GM21786 (cell line): Measurements from ENCODE around the gene VKORC1.

Experiments used
- ATAC-seq: cut with Tn5 transposase; IDR thresholded peaks from one replicate; pipeline ENCODE4 v1.9.1; 2021; ENCODE audit not compliant: unreplicated experiment

Gene VKORC1

DNA sequence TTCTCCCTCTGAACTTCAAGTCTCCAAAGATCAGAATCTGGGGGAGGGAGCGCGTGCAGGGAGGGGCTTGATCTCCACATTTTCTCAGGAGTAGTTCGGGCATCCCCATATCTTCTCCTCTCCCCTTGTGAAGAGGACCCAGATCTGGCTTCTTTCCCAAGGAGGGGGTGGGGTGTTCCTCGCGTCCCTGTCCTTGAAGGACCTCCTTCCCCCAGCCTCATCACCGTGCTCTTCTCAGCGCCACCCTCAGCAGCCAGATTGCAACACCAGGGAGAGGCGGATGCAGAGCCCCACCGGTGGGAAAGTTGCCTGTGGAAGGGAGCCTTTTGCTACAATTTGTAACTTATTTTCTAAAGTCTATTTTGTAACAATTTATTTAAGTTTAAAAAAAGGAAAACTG lies 11.5 kb downstream of the VKORC1 start:
- no peak for ATAC-seq

DNA sequence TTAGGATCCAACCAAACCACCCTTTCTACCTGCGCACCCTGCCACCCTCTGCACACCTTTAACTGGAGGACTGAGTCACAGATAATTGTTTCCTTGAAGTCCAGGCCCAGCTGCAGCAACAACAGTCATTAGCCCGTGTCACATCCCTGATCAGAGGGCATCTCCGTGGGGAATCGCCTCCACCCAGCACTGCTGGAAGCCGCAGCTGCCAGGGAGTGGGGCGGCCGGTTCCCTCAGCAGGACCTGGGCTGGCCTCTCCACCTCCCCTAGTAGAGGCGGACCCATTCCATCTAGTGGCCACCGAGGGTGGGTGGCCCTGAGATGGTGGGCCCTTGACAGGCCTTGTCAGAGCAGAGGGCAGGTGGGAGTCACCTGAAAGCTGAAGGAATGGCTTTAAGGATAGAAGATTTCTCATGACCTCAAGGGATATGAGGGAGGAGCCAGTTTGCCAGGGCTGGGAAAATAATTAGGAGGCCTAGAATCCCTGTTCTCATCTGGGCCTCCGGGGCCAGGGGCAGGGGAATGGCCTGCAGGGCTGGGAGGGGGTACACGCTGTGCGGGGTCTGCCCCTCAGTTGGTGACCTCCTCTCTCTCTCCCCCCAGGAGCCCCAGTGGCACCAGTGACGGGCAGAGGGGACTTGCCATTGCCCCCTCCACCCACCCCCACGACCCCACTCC lies 12.1 kb downstream of the VKORC1 start:
- ATAC-seq, result no peak

DNA sequence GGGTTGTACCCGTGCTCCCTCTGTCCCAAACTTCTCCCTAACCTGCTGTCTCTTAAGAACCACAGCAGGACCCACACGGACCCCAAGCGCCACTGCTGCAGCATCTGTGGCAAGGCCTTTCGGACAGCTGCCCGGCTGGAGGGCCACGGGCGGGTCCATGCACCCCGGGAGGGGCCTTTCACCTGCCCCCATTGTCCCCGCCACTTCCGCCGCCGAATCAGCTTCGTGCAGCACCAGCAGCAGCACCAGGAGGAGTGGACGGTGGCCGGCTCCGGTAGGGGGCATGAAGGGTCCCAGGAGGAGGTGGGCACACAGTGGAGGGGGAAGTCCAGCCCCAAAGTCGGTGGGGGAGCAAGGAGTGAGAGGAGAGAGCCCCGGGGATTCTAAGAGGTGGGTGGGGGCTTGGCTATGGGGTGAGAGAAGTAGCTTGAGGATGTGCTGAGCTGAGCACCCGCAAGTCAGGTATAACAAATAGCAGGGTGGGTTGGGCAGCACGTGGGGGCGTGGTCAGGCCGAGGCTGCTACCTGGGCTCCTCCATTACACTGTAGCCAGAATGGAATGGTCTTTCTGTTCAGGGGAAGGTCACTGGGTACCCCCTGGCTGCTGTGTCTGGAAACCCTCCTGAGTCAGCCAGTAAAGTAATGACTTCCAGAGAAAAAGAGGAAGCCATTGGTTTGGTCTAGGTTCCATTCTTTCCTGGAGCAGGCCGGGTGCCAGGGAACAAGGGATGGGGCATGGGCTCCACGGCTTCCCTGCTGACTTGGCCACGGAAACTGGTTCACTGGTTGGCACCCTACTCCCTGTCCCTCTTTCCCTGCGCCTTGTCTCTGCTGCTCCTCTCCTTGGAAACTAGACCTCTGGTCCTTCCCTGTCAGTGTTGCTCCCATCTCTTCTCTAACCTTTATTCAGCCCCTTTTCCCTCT lies 12.9 kb downstream of the VKORC1 start:
- ATAC-seq, result no peak

DNA sequence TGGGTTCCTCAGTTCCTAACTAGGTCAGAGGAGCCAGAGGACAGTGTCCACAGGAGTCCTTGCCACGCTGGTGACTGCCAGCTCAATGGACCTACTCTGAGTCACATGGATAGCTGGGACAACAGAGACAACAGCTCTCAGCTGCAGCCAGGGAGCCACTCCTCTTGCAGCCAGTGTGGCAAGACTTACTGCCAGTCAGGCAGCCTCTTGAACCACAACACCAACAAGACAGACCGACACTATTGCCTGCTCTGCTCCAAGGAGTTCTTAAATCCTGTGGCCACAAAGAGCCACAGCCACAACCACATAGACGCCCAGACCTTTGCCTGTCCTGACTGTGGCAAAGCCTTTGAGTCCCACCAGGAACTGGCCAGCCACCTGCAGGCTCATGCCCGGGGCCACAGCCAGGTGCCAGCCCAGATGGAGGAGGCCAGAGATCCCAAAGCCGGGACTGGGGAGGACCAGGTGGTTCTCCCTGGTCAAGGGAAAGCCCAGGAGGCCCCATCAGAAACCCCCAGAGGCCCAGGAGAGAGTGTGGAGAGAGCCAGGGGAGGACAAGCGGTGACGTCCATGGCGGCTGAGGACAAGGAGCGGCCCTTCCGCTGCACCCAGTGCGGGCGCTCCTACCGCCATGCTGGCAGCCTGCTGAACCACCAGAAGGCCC lies 13.7 kb downstream of the VKORC1 start:
- ATAC-seq, result no peak

DNA sequence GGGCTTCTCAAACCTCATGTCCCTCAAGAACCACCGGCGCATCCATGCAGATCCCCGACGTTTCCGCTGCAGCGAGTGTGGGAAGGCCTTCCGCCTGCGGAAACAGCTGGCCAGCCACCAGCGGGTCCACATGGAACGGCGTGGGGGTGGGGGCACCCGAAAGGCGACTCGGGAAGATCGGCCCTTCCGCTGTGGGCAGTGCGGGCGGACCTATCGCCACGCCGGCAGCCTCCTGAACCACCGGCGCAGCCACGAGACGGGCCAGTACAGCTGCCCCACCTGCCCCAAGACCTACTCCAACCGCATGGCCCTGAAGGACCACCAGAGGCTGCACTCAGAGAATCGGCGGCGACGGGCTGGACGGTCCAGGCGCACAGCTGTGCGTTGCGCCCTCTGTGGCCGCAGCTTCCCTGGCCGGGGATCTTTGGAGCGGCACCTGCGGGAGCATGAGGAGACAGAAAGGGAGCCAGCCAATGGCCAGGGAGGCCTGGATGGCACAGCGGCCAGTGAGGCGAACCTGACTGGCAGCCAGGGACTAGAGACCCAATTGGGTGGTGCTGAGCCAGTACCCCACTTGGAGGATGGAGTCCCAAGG lies 14.5 kb downstream of the VKORC1 start:
- no peak for ATAC-seq

DNA sequence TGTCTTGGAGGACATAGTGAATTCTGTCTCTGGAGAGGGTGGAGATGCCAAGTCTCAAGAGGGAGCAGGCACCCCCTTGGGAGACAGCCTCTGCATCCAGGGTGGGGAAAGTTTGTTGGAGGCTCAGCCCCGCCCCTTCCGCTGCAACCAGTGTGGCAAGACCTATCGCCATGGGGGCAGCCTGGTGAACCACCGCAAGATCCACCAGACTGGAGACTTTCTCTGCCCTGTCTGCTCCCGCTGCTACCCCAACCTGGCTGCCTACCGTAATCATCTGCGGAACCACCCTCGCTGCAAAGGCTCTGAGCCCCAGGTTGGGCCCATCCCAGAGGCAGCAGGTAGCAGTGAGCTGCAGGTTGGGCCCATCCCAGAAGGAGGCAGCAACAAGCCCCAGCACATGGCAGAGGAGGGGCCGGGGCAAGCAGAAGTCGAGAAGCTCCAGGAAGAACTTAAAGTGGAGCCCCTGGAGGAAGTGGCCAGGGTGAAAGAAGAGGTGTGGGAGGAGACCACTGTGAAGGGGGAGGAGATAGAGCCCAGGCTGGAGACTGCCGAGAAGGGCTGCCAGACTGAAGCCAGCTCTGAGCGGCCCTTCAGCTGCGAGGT lies 15.2 kb downstream of the VKORC1 start:
- ATAC-seq, result no peak

DNA sequence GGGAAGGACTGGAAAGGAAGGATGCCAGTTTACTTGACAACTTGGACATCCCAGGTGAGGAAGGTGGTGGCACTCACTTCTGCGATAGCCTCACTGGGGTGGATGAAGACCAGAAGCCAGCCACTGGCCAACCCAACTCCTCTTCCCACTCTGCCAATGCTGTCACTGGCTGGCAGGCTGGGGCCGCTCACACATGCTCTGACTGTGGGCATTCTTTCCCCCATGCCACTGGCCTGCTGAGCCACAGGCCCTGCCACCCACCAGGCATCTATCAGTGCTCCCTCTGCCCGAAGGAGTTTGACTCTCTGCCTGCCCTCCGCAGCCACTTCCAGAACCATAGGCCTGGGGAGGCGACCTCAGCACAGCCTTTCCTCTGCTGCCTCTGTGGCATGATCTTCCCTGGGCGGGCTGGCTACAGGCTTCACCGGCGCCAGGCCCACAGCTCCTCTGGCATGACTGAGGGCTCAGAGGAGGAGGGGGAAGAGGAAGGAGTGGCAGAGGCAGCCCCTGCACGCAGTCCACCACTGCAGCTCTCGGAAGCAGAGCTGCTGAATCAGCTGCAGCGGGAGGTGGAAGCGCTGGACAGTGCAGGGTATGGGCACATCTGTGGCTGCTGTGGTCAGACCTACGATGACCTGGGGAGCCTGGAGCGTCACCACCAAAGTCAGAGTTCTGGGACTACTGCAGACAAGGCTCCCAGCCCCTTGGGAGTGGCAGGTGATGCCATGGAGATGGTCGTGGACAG lies 15.8 kb downstream of the VKORC1 start:
- no peak for ATAC-seq

DNA sequence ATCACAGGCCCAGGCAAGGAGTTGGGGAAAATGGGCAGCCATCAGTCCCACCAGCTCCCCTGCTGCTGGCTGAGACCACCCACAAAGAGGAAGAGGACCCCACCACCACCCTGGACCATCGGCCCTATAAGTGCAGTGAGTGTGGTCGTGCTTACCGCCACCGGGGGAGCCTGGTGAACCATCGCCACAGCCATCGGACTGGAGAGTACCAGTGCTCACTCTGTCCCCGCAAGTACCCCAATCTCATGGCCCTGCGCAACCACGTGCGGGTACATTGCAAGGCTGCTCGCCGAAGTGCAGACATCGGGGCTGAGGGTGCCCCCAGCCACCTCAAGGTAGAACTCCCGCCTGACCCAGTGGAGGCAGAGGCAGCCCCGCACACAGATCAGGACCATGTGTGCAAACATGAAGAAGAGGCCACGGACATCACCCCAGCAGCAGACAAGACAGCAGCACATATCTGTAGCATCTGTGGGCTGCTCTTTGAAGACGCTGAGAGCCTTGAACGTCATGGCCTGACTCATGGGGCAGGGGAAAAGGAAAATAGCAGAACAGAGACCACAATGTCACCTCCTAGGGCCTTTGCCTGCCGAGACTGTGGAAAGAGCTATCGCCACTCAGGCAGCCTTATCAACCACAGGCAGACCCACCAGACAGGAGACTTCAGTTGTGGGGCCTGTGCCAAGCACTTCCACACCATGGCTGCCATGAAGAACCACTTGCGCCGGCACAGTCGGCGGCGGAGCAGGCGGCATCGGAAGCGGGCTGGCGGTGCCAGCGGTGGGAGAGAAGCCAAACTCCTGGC lies 16.8 kb downstream of the VKORC1 start:
- ATAC-seq, result no peak

DNA sequence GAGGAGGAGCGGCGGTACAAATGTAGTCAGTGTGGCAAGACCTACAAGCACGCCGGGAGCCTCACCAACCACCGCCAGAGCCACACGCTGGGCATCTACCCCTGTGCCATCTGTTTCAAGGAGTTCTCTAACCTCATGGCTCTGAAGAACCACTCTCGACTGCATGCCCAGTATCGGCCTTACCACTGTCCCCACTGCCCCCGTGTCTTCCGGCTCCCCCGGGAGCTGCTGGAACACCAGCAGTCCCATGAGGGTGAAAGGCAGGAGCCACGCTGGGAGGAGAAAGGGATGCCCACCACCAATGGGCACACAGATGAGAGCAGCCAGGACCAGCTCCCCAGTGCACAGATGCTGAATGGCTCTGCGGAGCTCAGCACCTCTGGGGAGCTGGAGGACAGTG lies 17.6 kb downstream of the VKORC1 start:
- no peak for ATAC-seq

DNA sequence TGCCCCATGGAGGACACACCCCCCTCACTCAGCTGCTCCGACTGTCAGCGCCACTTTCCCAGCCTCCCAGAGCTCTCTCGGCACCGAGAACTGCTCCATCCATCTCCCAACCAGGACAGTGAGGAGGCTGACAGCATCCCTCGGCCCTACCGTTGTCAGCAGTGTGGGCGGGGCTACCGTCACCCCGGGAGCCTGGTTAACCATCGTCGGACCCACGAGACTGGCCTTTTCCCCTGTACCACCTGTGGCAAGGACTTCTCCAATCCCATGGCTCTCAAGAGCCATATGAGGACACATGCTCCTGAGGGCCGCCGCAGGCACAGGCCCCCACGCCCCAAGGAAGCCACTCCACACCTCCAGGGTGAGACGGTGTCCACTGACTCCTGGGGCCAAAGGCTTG lies 18.3 kb downstream of the VKORC1 start:
- no peak for ATAC-seq

DNA sequence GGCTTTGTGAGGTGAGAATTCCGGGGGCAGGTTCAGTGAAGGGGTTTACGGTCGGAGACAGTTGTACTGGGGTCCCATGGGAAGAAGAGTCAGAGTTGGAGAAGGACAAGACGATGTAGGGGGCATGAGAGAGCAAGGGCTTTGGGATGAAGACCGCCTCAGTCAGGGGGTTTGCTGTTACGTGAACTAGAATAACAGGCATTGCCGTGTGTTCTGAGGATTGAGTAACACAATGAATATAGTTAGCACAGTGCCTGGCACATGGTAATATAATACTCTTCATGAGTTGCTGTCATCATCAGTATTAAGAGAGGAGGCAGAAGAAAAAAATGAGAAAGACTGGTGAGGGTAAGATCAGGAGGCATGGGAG lies 19.8 kb downstream of the VKORC1 start:
- ATAC-seq, result no peak

DNA sequence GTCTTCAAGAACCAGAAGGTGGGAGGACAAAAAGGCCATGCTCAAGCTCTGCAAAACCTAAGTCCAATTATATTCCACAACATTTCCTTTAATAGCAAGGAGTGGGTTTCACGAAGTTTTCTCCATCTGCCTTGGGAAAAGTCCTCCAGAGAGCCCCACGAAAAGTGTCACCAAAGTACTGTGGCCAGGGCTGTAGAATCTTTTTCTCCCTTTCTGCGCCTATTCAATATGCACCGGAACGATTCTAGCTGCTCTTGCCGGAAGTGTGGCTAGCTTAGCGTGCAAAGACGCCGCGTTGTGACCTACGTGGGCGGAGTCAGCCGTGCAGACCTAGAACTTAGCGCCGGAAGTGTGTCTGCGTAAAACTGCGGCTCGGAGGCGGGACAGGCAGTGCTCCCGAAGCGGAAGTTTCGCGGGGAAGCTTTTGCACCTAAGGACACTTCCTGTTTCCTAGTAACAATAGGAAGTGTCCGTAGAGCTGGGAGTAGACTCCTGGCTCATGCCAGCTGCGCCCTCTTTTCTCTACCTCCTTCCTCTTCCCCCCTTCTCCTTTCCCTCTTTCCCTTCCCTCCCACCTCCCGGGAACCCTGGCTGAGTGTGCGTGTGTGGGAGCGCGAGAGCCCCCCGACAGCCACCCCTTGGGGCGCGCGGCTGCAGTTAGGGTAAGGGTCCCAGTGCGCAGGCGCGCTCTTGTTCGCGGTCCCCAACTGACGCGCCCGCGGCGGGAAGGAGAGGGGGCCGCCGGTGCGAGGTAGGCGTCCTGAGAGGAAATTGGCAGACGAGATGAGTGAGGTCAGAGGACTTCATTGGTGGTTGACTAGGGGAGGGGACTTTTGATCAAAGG lies 20.4 kb downstream of the VKORC1 start, which contains the start of the genes ZNF646 and ZNF668:
TSS of gene ZNF646 (plus strand) at position 453 of the 844 bp plus-strand sequence. CDS start 1,903 bp downstream, outside the sequence.
TSS of gene ZNF668 (minus strand) at position 271 of the 844 bp plus-strand sequence. CDS start 9,781 bp downstream, outside the sequence.
- peak; percentile 76 for ATAC-seq

DNA sequence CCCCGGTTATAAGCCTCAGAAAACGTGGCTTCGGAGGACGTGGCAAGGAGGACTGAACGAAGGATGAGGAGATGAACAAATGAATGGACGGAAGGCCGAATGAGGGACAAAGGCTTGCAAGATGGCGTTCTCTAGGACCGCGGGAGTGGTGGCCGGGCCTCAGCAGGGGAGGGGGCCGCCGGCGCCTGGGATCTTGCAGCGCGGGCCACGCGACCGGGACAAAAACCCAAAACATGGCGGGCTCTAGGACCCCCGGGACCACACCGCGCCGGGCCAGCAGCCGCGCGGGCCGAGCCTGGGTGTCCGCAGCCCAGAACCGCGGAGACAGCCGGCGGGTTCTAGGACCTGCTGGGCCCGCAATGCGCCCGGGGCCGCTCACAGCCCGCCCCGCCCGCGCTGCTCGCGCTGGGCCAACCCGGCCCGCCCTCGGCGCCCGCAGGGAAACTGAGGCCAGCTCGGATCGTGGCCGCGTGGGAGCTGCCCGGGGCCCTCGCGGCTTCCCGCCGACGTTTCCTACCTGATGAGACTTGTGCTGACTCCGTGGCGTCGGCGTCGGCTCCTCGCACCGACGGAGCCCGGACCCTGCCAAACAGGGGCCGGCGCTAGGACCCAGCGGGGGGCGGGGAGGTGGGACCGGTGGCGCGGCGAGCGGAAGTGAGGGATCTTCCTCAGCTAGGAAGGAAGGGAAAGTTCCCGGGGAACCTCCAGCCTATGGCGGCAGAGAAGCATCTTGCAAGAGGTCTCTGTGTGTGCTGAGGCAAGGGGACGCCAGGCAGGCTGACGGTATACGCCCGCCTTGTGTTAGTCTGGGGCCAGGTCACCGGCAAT lies 21.2 kb downstream of the VKORC1 start:
- peak; percentile 48 for ATAC-seq

DNA sequence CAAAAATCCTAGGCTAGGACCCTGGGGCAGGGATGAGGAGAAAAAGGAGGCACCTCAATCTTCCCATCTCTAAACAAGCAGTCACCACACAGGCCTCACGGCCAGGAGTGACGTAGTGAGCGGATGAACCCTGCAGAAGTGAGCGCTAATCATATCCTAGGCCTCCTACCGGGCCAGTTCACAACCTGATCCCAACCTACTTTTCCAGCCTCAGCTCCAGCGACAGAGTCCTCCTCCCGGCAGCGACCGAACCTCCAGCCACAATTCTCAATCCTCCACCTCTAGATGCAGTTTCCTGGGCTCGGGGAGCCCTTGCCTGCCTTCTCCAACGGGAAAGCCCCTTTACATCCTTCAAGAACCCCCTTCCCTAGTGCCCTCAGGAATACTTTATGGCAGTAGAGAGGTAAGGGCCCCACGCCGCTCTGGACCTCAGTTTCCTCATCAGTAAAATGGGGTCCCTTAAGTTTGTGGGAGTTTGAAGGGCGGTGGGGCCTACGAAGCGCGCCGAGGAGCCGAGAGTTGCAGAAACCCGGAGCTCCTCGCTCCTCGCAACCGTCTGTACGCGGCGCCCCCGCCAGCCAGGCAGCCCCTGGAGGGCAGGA lies 22.0 kb downstream of the VKORC1 start:
- no peak for ATAC-seq

DNA sequence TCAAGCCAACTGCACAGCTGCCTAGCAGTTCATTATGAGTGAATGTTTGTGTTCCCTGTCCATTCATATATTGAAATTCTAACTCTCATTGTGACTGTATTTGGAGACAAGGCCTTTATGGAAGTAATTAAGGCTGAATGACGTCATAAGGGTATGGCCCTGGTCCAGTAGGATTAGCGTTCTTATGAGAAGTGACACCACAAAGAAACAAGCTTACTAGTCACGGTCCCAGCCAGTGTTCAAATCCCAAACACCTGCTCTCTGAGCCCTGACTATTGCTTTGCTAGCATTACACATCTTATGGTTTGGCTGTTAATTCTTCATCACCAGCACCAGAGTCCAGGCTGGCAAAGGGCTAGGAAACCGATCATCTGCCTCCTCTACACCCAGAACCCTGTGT lies 22.7 kb downstream of the VKORC1 start:
- ATAC-seq, result no peak

DNA sequence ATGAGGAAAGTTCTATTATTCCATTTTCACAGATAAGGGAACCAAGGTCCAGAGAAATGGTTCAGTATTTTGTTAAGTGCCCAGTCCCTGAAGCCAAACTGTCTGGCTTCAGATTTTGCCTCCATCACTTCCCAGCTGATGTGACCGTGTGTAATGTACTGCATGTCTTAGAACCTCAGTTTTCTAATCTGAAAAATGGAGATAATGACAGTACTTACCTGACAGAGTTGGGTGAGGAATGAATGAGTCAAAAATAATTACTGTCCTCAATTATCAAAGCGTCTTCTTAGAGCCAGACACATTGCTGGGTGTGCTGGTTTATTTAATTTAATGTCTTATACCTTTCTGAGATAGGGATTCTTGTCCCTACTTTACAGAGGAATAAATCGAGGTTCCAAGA lies 27.3 kb downstream of the VKORC1 start:
- no peak for ATAC-seq

DNA sequence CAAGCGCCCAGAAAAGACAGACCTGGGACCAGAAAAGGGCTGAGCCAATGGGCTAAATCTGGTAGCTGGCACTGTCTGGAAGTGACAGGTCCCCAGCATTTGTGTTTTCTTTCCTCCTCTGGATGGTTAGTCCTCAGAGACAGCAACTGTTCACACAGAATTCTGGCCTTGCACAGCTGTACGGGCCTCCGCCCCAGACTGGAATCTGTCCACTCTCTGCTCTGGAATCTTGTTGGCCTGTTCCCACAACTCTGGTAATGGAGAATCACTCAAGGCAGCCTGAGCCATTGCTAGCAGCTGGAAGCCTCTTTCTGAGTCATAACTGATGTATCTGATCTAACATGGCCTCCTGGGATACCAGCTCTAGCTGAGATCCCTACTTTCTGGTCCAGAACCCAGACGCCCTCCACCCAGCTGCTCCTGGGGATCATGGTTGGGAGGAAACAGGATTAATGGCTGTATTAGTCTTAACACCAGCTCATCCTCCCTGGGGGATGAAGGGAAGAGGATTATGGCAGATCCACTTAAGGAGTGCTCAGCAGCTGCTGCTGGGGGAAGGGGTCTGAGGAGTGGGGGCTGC lies 29.6 kb downstream of the VKORC1 start:
- no peak for ATAC-seq
